C4-2B (cell line): ENCODE results near the gene FCRL3.

Experiments used
- ZFX ChIP-seq: fragments of 450-650 bp; IDR thresholded peaks from 2 replicates; pipeline ENCODE4 v1.6.1; 2017
- TF ChIP-seq, protein P1 (sequence below): fragments of 450-650 bp; conservative IDR thresholded peaks from 2 replicates; pipeline ENCODE4 v1.5.1; 2017; ENCODE audit warnings: mild to moderate bottlenecking

GRCh38 chr1:157704878-157705277, 4.3 kb upstream of the FCRL3 start:
- TF ChIP-seq, protein P1, sequence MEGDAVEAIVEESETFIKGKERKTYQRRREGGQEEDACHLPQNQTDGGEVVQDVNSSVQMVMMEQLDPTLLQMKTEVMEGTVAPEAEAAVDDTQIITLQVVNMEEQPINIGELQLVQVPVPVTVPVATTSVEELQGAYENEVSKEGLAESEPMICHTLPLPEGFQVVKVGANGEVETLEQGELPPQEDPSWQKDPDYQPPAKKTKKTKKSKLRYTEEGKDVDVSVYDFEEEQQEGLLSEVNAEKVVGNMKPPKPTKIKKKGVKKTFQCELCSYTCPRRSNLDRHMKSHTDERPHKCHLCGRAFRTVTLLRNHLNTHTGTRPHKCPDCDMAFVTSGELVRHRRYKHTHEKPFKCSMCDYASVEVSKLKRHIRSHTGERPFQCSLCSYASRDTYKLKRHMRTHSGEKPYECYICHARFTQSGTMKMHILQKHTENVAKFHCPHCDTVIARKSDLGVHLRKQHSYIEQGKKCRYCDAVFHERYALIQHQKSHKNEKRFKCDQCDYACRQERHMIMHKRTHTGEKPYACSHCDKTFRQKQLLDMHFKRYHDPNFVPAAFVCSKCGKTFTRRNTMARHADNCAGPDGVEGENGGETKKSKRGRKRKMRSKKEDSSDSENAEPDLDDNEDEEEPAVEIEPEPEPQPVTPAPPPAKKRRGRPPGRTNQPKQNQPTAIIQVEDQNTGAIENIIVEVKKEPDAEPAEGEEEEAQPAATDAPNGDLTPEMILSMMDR: no peak
- TF ChIP-seq ZFX: no peak
